Endothelial cell of umbilical vein (primary cell): ENCODE data around the gene AACS. TPM values are rescaled to one million over a fixed set of nuclear protein-coding genes. Genes with fewer than 3 reads are reported as not detected.

ENCODE experiments used
- BruUV-seq: library from RNA; stranded (reverse); fragments of 400-500 nt; replicated peaks from 2 replicates; lab custom pipeline; 2021; lab: Mats Ljungman, UMichigan
- CTCF ChIA-PET: fragments of 300-600, 350-600 bp; sonication (Branson Sonifier 250); formaldehyde crosslinking; loops from one replicate; lab custom pipeline; 2021; ENCODE audit warnings: antibody characterized with exemption, inconsistent platforms; lab: Charles Lee
- POLR2A ChIA-PET: fragments of 300-600, 350-600 bp; sonication (Branson Sonifier 250); formaldehyde crosslinking; loops from one replicate; lab custom pipeline; 2021; ENCODE audit warnings: antibody characterized with exemption, inconsistent platforms; lab: Charles Lee
- DNase-seq: peaks from one replicate; pipeline ENCODE4 v3.0.0-alpha.2; 2011; ENCODE audit warnings: low read depth, low spot score
- FAIRE-seq: peaks from 2 replicates; lab custom pipeline; 2011; peaks lifted over from hg19 to GRCh38; lab: Jason Lieb, UNC
- H2AFZ ChIP-seq: 2 replicates; pipeline ENCODE4 v1.6.0; 2012; ENCODE audit warnings: low read depth, low read length, control low read depth, inconsistent platforms
- H3K27ac ChIP-seq: 2 replicates; pipeline ENCODE4 v1.5.1; 2011; ENCODE audit warnings: low read depth, mild to moderate bottlenecking, control low read depth, low read length, moderate library complexity; ENCODE audit not compliant: insufficient read depth
- H3K27me3 ChIP-seq, 2 experiments: 2 replicates each; pipeline versions ENCODE4 v1.6.0 to v1.6.1; 2011; ENCODE audit warnings: low read length in 2 of 2, mixed read lengths in 1 of 2; ENCODE audit not compliant: control insufficient read depth in 2 of 2, insufficient read depth in 2 of 2
- H3K36me3 ChIP-seq, 2 experiments: 2 replicates in 1 of 2; 3 replicates in 1 of 2; pipeline ENCODE4 v1.5.1; 2011; ENCODE audit warnings: low read length in 2 of 2, mild to moderate bottlenecking in 1 of 2, moderate library complexity in 1 of 2; ENCODE audit not compliant: control insufficient read depth in 2 of 2, insufficient read depth in 2 of 2; ENCODE audit errors: extremely low read depth in 1 of 2
- H3K4me1 ChIP-seq: 3 replicates; pipeline ENCODE4 v1.5.1; 2011; ENCODE audit warnings: mild to moderate bottlenecking, low read length; ENCODE audit not compliant: control insufficient read depth, insufficient read depth; ENCODE audit errors: extremely low read depth
- H3K4me2 ChIP-seq: 2 replicates; pipeline ENCODE4 v1.6.1; 2011; ENCODE audit warnings: low read length, control low read depth, mixed read lengths; ENCODE audit not compliant: insufficient read depth
- H3K4me3 ChIP-seq, 3 experiments: fragments of 200-600 bp in 1 of 3; sonication (generic), shearing (Covaris generic) in 1 of 3; replicated peaks in 1 of 3; 2 replicates each; pipeline ENCODE4 v1.5.1; 2011 to 2016; ENCODE audit warnings: control low read depth in 3 of 3, low read length in 3 of 3, mild to moderate bottlenecking in 2 of 3, inconsistent platforms in 1 of 3, low read depth in 1 of 3, moderate library complexity in 1 of 3; ENCODE audit not compliant: insufficient read depth in 1 of 3
- H3K79me2 ChIP-seq: 2 replicates; pipeline ENCODE4 v1.6.0; 2012; ENCODE audit warnings: low read length, inconsistent platforms; ENCODE audit not compliant: control insufficient read depth, insufficient read depth
- H3K9ac ChIP-seq: replicated peaks from 2 replicates; pipeline ENCODE3; 2011; ENCODE audit warnings: low read length, control low read depth; ENCODE audit not compliant: insufficient read depth; ENCODE audit errors: extremely low read depth
- H3K9me1 ChIP-seq: replicated peaks from 3 replicates; pipeline ENCODE4 v1.6.0; 2011; ENCODE audit warnings: mild to moderate bottlenecking, low read length; ENCODE audit not compliant: control insufficient read depth, insufficient read depth; ENCODE audit errors: extremely low read depth
- H3K9me3 ChIP-seq: replicated peaks from 2 replicates; pipeline ENCODE4 v1.5.1; 2012; ENCODE audit warnings: low read length, inconsistent platforms; ENCODE audit not compliant: control insufficient read depth, insufficient read depth
- H4K20me1 ChIP-seq: replicated peaks from 2 replicates; pipeline ENCODE3; 2011; ENCODE audit warnings: mild to moderate bottlenecking, low read length; ENCODE audit not compliant: control insufficient read depth, insufficient read depth; ENCODE audit errors: extremely low read depth
- CTCF ChIP-seq, 2 donors: IDR thresholded peaks; 1 replicate in 1 of 2; 2 replicates in 1 of 2; pipeline ENCODE4 v1.5.1; 2011; ENCODE audit warnings: low read length in 2 of 2, mild to moderate bottlenecking in 2 of 2, moderate library complexity in 2 of 2, control low read depth in 1 of 2, inconsistent platforms in 1 of 2, low read depth in 1 of 2; ENCODE audit not compliant: insufficient read depth in 1 of 2; ENCODE audit errors: extremely low read depth in 1 of 2
- EZH2 ChIP-seq: IDR thresholded peaks from 2 replicates; pipeline ENCODE4 v1.6.1; 2012; ENCODE audit warnings: borderline replicate concordance, low read depth, mild to moderate bottlenecking, moderate library complexity, low read length, inconsistent platforms; ENCODE audit not compliant: severe bottlenecking
- FOS ChIP-seq: IDR thresholded peaks from 2 replicates; pipeline ENCODE4 v1.6.1; 2011; ENCODE audit warnings: mild to moderate bottlenecking, low read length, moderate library complexity, borderline replicate concordance; ENCODE audit not compliant: insufficient read depth
- GATA2 ChIP-seq: IDR thresholded peaks from 2 replicates; pipeline ENCODE4 v1.7.0; 2011; ENCODE audit warnings: low read depth, mild to moderate bottlenecking, moderate library complexity, mixed read lengths, low read length; ENCODE audit not compliant: insufficient read length, insufficient read depth
- JUN ChIP-seq: IDR thresholded peaks from 2 replicates; pipeline ENCODE4 v1.6.1; 2011; ENCODE audit warnings: borderline replicate concordance, low read depth; ENCODE audit not compliant: insufficient read length, insufficient read depth
- POLR2AphosphoS5 ChIP-seq: IDR thresholded peaks from 2 replicates; pipeline ENCODE4 v1.6.1; 2012; ENCODE audit warnings: low read depth, mild to moderate bottlenecking, control low read depth, low read length, moderate library complexity; ENCODE audit not compliant: insufficient read depth
- dilution Hi-C: fragments of 300-500 bp; cut with MboI; formaldehyde crosslinking; loops from one replicate; pipeline ENCODE4 v1.15.0; 2019; ENCODE audit warnings: low sequenced_read_pairs; ENCODE audit not compliant: extremely low pct_ligation_motif_present
- intact Hi-C: fragments of 100-400 bp; cut with micrococcal nuclease; formaldehyde crosslinking; loops from one replicate; pipeline ENCODE4 v1.10.0; 2022
- polyA plus RNA-seq, 4 experiments: library from polyadenylated mRNA; depleted of rRNA in 3 of 4; stranded (reverse) in 3 of 4; unstranded in 1 of 4; fragments of >200 nt; gene quantifications; 2 replicates each; pipeline versions ENCODE4 v1.2.1 to v1.2.3, GENCODE V29; 2011 to 2012; ENCODE audit warnings: missing spikeins in 1 of 4
- total RNA-seq: library from RNA; stranded (reverse); gene quantifications from 2 replicates; pipeline ENCODE4 v1.2.3, GENCODE V29; 2021

AACS gene
- total and polyA plus RNA-seq, 2 donors (not counting 3 experiments of a cell fraction or from before 2014, with no cell fraction given) = 34.7 to 40.3 TPM

GRCh38 chr12:125124320-125124966, 59.2 kb downstream of the AACS start:
- no peaks in the 10 kb centered on the region for H3K79me2 ChIP-seq
- no peak for FAIRE-seq
- dilution Hi-C loops = no loop called here

More at GRCh38 chr12:125124320-125124966, 59.2 kb downstream of the AACS start:
- ChIA-PET CTCF (no interaction called here), POLR2A (no interaction called here)
- H2AFZ ChIP-seq = no peak overlapping the region
- no peak overlapping the region for H3K9ac ChIP-seq
- no peaks in the 10 kb centered on the region for H3K4me1 ChIP-seq
- no peak for TF ChIP-seq EZH2
- TF ChIP-seq POLR2AphosphoS5 = no peak
- no peak for TF ChIP-seq GATA2
- TF ChIP-seq CTCF (IDR thresholded peaks at IDR 0.05; ENCODE audit: extremely low read depth in 1 of 2, insufficient read depth in 1 of 2, low read depth in 1 of 2, low read length in 2 of 2) = no peak
- no peak for TF ChIP-seq JUN
- TF ChIP-seq FOS = no peak
- no TSS peak for BruUV-seq
- H3K27ac ChIP-seq = no peak overlapping the region
- H3K27me3 ChIP-seq = no peaks in the 10 kb centered on the region
- H3K9me1 ChIP-seq = no peaks in the 10 kb centered on the region
- no peaks in the 10 kb centered on the region for H3K9me3 ChIP-seq
- H4K20me1 ChIP-seq = no peaks in the 10 kb centered on the region
- H3K4me3 ChIP-seq = no peak overlapping the region
- no peak for DNase-seq
- H3K4me2 ChIP-seq = no peak overlapping the region
- peaks cover 0 to 5% of the 10 kb centered on the region in 2 experiments for H3K36me3 ChIP-seq
- intact Hi-C loops = no loop called here
